Coronary artery (tissue), 2 donors: ENCODE data around the gene PRLH.

ENCODE experiments used
- DNase-seq: peaks from one replicate; pipeline ENCODE4 v3.0.0-alpha.2; 2017; ENCODE audit warnings: low spot score
- H3K27ac ChIP-seq, 2 donors: fragments of 200-600 bp; sonication (generic); one replicate each; pipeline ENCODE4 v1.5.1; 2016 to 2019
- H3K4me3 ChIP-seq: fragments of 200-600 bp; sonication (generic); 2 replicates; pipeline ENCODE4 v1.5.1; 2016; ENCODE audit warnings: mild to moderate bottlenecking, moderate library complexity
- CTCF ChIP-seq: fragments of 200-600 bp; sonication (generic); IDR thresholded peaks from one replicate; pipeline ENCODE4 v1.5.1; 2019; ENCODE audit warnings: antibody characterized with exemption

The PRLH gene

GRCh38 chr2:237553948-237554347 lies 12.4 kb upstream of the PRLH start:
- no peak overlapping the region for H3K4me3 ChIP-seq
- H3K27ac ChIP-seq, result no peak overlapping the region
- TF ChIP-seq CTCF, result no peak
- no peak for DNase-seq

- no peak for DNase-seq
- TF ChIP-seq CTCF, result no peak
- no peak overlapping the region for H3K4me3 ChIP-seq
- H3K27ac ChIP-seq, result no peak overlapping the region
Measured at GRCh38 chr2:237555560-237555959, 10.8 kb upstream of the PRLH start.

- no peak for TF ChIP-seq CTCF
- no peak for DNase-seq
- no peak overlapping the region for H3K4me3 ChIP-seq
- H3K27ac ChIP-seq, result no peak overlapping the region
Measured at GRCh38 chr2:237556773-237557632, 9.4 kb upstream of the PRLH start.

- Histone ChIP-seq H3K4me3 (no peak overlapping the region), H3K27ac (no peak overlapping the region)
- DNase-seq, result no peak
- no peak for TF ChIP-seq CTCF
Measured at GRCh38 chr2:237557633-237558015, 8.8 kb upstream of the PRLH start.

- H3K27ac ChIP-seq, result no peak overlapping the region
- no peak for TF ChIP-seq CTCF
- DNase-seq, result no peak
- peak overlapping the region; percentile 25 for H3K4me3 ChIP-seq
Measured at GRCh38 chr2:237558961-237559641, 7.3 kb upstream of the PRLH start.

- Histone ChIP-seq H3K27ac (no peak overlapping the region), H3K4me3 (no peak overlapping the region)
- no peak for DNase-seq
- TF ChIP-seq CTCF, result no peak
Measured at GRCh38 chr2:237561221-237561620, 5.2 kb upstream of the PRLH start.

GRCh38 chr2:237563816-237564215 lies 2.6 kb upstream of the PRLH start:
- no peak for TF ChIP-seq CTCF
- DNase-seq, result no peak
- Histone ChIP-seq H3K4me3 (no peak overlapping the region), H3K27ac (no peak overlapping the region)
